ENCODE measurements around the gene ACAP3.

DNA sequence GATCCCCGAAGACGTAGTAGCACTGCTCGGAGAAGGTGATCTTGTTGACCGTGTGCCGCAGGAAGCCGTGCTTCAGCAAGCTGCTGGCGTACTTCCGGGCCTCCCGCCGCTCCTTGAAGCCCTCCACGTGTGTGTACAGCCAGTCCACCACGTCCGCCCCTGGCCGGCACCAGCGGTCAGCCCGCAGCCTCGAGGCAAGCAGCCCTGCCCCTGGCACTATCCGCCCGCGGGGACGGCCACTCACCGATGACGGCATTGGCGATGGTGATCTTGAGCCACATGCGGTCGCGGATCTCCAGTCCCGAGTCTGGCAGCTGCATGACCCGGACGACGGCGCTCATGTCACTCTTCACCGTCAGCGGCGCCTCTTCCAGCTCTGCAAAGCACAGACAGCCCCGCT lies 30.5 kb upstream of the ACAP3 start:
- TF ChIP-seq POLR2A (IDR thresholded peaks at IDR 0.05) = no peak
- TF ChIP-seq, protein P1, sequence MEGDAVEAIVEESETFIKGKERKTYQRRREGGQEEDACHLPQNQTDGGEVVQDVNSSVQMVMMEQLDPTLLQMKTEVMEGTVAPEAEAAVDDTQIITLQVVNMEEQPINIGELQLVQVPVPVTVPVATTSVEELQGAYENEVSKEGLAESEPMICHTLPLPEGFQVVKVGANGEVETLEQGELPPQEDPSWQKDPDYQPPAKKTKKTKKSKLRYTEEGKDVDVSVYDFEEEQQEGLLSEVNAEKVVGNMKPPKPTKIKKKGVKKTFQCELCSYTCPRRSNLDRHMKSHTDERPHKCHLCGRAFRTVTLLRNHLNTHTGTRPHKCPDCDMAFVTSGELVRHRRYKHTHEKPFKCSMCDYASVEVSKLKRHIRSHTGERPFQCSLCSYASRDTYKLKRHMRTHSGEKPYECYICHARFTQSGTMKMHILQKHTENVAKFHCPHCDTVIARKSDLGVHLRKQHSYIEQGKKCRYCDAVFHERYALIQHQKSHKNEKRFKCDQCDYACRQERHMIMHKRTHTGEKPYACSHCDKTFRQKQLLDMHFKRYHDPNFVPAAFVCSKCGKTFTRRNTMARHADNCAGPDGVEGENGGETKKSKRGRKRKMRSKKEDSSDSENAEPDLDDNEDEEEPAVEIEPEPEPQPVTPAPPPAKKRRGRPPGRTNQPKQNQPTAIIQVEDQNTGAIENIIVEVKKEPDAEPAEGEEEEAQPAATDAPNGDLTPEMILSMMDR (IDR thresholded peaks at IDR 0.05) = no peak

All from lower leg skin (tissue), 3 donors.